HG03097 (cell line): ENCODE data around the gene GPSM1.

Experiments
- ATAC-seq: cut with Tn5 transposase; IDR thresholded peaks from one replicate; pipeline ENCODE4 v1.9.1; 2021; ENCODE audit not compliant: unreplicated experiment, low FRiP score

Gene GPSM1, protein sequence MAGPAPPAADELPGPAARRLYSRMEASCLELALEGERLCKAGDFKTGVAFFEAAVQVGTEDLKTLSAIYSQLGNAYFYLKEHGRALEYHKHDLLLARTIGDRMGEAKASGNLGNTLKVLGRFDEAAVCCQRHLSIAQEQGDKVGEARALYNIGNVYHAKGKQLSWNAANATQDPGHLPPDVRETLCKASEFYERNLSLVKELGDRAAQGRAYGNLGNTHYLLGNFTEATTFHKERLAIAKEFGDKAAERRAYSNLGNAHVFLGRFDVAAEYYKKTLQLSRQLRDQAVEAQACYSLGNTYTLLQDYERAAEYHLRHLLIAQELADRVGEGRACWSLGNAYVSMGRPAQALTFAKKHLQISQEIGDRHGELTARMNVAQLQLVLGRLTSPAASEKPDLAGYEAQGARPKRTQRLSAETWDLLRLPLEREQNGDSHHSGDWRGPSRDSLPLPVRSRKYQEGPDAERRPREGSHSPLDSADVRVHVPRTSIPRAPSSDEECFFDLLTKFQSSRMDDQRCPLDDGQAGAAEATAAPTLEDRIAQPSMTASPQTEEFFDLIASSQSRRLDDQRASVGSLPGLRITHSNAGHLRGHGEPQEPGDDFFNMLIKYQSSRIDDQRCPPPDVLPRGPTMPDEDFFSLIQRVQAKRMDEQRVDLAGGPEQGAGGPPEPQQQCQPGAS

DNA sequence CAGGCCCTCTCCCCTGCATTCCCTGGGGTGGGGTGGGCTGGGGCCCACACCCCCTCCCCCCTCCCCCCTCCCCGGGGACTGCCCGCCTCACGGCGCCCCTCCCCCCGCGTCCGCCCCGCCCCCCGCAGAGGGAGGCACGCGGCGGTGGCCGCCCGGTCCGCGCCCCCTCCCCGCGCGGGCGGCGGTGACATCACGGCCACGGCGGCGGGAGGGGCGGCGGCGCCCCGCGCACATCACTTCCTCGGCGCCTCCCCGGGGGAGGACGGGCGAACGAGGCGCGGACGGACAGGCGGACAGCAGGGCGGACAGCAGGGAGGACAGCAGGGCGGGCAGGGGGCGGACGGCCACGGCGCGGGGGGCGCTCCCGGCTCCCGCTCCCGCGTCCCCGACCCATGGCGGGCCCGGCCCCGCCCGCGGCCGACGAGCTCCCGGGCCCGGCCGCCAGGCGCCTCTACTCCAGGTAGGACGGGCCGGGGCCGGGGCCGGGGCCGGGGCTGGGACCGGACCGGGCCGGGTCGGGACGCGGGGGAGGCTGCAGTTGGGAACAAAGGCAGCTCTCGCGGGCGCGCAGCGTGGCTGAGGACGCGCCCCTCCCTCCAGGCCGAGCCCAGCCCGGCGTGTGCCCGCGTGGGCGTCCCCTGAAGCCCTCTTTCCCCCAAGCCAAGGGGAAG is at the start of gene GPSM1:
Gene GPSM1, plus strand, starts transcription at position 236 of the 671 bp plus-strand sequence. Its CDS starts 157 bp downstream, at position 393.
- no peak for ATAC-seq

DNA sequence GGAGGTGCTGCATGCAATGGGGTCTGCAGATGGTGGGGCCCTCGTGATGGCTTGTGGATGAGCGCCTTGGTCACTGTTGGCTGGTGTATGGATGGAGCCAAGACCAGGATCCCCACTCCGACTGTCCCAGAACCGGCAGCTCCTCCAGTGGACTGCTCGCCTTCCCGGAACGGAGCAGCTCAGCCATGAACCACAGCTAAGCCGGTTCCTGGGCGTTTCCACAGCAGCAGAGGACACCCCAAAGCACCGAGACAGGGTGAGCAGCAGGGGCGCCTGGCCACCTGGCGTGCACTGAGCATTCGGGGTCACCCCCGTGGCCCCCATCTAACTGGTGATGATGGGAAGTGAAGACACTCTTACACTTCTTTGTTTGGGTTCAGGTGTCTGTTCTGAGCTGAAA is 49.6 kb upstream of the GPSM1 start:
- ATAC-seq, result no peak

DNA sequence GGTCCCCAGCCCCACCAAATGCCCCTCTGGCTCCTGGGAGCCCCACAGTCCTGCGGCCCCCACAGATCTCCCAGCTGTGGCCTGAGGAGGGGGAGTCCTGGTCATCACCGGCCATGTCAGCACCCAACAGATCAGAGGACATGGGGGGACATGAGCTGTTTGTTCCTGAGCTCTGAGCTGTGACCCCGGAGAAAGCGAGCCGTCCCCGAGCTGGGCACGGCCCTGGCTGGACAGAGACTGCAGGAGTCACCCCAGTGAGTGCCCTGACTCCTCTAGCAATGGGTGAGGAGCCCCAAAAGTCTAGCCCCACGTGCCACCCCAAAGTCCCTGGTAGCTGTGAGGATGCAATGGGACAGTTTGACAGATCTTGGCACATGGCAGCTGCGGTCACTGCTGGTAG is 49.1 kb upstream of the GPSM1 start:
- no peak for ATAC-seq

DNA sequence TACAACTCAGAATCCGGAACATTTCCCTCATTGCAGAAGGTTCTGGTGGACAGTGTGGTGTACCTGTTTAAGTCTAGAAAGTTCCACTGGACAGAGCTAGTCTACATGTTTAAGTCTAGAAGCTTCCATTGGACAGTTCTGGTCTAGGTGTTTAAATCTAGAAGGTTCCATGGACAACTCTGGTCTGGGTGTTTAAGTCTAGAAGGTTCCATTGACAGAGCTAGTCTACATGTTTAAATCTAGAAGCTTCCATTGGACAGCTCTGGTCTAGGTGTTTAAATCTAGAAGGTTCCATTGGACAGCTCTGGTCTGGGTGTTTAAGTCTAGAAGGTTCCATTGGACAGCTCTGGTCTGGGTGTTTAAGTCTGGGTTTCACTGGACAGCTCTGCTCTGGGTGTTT is 48.4 kb upstream of the GPSM1 start:
- no peak for ATAC-seq

DNA sequence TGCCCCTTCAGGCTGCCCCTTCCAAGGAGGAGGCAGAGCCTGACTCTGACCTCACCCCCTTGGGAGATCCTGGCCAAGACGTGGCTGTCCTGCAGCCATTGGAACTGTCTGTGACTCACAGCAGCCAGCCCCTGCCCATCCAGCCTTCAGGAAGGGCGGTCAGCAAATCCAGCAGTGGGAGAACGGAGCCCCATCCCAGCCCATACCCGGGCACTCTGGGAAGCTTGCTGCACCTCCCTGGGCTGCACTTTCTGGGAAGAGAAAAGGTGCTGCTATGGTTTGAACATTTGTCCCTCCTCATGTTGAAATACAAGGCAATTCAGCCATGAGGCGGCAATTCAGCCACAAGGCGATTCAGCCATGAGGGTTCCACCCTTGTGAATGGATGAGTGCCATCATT is 47.9 kb upstream of the GPSM1 start:
- ATAC-seq, result no peak

DNA sequence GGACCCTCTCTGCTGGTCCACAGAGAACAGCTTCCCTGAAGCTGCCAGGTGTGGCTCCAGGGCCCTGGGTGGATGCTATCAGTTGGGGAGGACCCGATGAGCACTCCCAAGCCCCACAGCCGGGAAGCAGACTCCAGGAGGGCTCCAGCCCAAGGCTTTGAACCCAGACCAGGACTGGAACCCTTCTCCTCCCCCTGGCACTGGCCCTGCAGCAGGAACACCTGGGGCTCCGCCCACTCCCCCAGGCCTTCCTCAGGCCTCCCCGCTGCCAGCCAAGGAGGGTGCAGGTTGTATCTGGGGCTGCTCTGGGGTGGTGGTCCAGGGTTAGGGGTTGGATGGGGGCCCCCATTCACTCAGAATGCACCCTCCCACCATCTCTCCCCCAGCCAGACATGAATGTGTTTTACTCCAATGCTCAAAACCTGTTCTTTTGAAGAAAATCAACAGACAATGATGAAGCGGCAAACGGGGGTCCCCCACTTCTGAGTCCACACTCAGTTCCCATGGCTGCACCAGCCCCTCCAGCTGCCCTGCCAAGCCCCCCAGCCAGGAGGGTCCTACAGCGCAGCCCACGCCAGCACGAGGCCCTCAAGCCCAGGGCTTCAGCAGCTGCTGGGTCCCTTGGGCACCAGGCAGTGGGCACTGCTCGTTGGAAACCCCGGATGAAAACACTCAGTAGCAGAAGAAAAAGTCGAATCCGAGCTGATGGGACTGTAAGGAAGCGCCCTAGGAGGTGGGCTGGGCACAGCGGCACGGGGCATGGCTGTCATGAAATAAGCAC is 46.6 kb upstream of the GPSM1 start:
- ATAC-seq, result no peak

DNA sequence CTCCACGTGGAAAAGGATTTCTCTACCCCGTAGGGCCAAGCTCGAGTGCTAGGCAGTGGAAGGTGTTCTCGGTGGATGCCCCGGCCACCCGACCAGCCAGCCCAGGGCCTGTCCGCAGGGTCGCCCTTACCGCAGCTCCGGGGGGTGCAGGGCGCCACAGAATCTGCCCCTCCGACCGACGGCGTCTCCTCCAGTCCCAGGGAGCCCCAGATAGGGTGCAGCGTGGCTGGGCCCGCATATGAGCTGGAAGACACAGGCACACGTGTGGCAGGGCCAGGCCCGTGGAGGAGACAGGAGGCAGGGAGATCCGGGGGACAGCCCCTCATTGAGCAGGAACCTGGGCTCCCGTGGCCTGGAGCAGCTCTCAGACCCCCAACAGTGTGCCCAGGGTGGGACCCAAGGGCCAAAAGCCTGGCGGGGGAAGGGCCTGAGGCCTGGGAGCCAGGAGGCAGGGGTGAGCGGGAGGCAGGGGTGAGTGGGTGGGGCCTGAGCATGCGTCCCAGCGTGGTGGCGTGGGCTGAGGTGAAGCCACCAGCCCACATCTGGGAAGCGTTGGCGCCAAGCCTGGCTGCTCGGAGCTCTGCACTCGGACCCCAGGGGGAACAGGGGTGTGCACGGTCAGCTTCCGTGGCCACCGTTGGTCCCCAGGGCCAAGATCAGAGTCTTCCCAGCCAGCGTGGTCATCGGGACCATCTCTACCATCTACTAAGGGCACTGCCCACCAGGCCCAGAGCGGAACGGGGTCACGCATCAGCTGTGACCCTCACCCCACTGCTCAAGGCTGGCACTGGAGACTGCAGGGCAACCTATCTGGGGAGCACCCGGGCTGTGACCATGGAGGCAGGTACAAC is 45.7 kb upstream of the GPSM1 start:
- ATAC-seq, result no peak

DNA sequence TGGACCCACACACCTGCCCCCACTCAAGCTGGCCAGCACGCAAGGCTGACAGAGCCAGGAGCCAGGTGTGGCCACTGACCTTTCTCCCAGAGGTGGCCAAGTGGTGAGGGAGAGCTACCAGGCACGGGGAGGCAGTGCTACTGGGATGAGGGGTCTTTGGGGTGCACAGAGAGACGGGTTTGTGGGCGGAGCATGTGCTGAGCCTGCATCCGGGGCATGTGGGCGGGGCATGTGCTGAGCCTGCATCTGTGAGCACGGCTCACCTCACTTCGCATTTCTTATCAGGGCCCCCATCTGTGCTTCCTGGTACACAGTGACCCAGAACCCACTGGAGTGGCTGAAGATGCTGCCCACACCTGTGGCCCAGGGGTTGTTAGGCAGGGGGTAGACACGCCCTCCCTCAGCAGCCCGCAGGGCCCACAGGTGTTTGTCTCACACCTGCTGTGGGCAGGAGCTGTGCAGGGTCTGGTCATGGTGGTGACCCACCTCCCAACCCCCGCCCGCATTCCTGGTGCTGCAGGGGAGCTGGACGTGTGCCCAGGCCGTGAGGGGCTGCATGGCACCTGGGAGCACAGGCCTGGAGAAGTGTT is 45.0 kb upstream of the GPSM1 start:
- ATAC-seq, result no peak

DNA sequence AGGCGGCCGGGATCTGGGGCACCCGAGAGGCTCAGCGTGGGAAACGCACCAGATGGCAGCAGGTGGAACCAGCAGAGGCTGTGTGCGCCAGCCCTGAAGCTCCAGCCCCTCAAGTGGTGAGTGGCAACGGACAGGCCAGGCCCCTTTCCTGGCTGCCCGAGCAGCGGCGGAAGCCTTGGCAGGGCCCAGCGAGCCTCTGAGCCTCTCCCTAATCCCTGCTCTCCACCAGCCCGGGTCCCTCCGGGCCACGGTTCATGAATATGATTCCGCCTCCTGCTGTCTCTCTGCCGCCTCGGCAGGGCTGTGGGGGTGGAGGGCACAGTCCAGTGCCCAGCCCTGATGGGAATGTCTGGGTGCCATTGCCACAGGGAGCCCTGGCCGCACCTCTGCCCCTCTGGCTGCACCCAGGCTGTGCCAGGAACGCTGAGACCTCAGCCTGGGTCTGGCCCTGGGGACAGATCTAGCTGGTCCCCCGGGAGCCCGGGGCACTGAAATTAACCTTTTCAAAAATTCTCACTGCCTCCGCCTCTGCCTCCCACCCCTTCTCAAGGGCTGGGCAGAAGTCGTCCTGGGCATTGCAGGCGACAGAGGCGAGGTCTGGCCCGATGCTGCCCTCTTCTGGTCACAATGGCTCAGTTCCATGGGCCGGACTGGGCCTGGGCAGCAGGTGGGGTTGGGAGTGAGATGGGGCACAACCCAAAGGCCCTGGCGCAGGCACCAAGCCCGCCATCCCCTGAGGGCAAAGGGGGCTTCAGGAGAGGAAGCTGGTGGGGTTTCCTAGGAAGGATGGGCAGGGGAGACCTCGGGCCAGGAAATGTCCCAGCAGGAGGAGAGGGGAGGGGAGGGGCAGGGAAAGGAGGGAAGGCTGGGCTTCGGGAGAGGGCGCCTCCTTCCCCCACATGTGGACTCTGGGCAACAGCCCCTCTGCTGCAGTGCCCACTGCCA is 43.8 kb upstream of the GPSM1 start:
- no peak for ATAC-seq

DNA sequence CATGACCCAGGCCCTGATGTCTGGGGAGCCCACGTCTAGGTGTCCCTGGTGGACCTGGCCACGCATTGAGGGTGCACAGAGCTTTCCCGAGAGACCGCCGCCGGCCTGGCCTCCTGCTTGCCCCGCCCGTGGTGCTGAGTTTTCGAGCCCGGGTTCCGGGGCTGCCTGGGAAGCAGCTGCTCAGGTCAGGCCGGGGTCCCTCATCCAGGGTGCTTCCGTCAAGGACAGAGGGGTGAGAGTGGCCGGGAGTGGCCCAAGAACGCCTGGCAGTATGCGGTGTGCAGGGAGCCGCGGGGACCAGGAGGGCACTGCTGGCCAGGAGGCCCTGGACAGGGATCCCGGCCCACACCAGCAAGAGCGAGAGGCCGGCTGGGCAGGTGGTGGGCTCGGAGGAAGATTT is 43.0 kb upstream of the GPSM1 start:
- no peak for ATAC-seq

DNA sequence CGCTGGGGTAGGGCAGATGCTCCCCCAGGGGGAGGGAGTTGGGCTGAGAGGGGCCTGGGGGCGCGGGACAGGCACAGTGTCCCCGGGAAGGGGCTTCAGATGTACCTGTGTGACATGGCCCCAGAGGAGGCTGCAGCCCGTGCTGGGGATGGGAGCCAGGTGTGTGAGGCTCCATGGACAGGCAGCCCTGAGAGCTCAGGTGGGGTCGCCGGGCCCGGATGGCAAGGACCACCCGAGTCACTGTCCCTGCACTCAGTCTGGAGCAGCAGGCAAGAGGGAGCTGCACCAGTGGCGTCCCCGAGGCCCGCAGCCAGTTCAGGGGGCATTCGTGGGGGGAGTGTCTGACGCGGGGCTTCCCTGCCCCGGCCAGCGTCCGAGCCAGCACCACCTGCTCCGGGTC is 42.4 kb upstream of the GPSM1 start:
- ATAC-seq, result no peak

DNA sequence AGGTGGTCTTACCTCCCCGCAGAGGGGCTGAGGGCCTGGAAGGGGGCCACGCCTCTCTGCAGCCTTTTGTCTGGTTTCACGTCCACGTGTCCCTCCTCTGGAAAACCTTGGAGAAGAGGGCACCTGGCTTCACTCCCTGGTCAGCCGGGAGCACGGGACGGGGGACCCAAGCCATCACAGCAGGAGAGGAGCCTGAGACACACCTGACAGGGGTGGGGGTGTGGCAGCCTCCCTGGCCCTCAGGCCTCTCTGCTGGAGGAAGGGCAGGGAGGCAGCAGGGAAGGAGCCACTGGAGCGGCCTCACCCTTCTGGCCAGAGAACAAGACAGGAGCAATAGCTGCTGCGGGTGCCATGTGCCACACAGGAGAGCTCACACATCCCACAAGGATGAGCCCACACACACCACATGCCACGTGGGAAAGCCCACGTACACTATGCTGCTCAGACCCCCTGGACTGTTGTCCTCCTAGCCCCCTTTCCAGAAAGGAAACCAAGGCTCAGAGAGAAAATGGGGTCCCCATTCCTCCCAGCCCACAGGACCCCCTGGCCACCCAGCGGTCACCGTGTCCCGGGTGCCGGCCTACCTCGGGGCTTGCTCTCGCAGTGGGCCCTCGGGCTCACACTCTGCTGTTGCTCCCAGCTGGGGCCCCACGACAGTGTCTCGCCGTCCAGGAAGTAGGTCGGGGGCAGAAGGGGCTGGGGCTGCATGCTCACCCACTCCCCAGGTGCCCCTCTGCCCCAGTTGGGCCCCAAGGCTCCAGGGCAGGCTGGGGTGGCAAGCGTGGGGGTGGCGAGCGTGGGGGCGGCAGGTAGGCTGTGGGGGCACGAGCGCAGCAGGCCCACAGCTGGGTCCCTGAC is 41.6 kb upstream of the GPSM1 start:
- ATAC-seq, result no peak

DNA sequence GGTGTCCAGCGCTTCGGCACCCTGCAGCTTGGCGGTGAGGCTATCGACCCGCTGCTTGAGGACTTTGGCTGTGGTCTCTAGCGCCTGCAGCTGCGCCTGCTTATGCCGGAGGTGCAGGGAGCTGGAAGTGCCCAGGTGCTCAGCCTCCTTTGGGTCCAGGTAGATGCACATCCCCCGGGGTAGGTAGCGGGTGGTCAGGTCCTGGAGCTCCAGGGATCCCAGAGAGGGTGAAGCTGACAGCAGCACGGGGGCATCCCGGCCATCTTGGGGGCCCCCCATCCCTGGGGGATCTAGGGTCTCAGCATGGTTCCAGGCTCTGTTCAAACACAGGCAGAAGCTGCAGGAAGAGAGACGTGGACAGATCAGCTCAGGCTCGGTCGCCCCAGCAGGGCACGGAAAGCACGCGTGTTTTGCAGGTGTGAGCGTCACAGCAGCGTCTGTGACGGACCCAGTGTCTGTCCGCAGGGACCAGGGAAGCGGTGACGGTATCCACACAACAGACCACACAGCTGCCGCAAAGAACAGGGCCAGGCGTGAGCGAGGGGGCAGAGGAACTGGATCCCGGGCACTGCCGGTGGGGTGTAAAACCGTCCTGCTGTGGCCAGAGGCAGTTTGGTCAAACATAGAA is 40.9 kb upstream of the GPSM1 start:
- no peak for ATAC-seq

DNA sequence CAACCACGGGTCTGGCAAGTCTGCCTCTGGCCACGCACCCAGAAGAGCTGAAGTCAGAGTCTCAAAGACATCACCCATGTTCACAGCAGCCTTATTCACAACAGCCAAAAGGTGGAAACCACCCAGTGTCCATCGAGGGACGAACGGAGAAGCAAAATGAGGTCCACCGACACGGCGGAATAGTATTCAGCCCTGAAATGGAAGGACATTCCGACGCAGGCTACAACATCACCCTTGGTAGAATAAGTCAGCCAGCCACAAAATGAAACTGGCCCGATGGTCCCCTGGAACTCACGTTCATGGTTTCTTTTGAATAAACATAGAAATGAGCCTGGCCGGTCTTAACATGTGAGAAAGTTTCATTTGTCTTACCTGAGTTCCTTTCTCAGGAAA is 40.4 kb upstream of the GPSM1 start:
- no peak for ATAC-seq

DNA sequence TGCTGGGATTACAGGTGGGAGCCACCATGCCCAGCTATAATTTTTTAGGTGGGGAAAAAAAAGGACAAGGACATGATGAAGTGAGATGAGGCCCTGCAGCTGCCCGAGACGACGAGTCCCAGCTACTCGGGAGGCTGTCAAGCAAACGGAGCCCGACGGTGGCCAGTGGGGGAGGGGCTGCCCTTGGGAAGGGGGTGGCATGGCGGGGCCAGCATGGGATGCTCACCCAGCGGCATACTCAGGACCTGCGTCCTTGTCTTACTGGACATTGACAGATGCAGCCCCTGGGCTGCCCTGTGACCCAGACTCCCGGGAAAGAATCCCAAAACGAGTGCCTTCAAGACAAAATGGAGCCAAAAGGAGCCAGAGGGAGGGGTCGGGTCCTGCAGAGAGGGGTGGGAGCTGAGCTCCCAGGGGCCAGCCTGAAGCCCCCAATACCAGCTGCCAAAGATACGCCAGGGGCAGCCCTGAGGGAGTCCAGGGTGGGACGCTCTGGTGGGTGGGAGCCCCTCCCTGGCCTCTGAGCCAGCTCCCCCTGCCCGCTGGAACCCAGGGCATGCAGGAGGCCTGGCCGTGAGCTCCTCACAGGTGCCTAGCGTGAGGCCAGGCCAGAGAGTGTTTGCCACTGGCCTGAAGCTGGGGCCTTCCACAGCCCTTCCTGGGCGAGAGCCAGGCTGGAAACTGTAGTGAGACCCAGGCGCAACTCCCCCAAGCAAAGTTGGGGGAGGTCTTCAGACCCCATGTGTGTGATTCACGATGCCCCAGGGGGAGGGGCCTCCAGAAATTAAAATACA is 39.2 kb upstream of the GPSM1 start:
- ATAC-seq, result no peak
